Measurements from ENCODE around the gene CD37. TPM values are rescaled to one million over a fixed set of nuclear protein-coding genes. Genes with fewer than 3 reads are reported as not detected.

CD37 gene
- total and polyA plus RNA-seq, 10 of the 15 experiments (the other 5 are each of a cell fraction or from before 2014, with no cell fraction given): 34.1 to 359 (median 108) TPM

GRCh38 chr19:49335071-49335783, at the start of gene CD37 (continued):
- TF ChIP-seq REST (IDR thresholded peaks at IDR 0.05; ENCODE audit: low read depth, low read length) (no peak), POLR2A (IDR thresholded peaks at IDR 0.05; ENCODE audit: low read depth, low read length) (peak; percentile 81), HDAC2 (IDR thresholded peaks at IDR 0.05) (no peak), PBX3 (IDR thresholded peaks at IDR 0.05; ENCODE audit: insufficient replicate concordance, low read depth, low read length) (no peak), IRF4 (IDR thresholded peaks at IDR 0.05; ENCODE audit: low read depth, low read length) (0 out of 2 replicates have a peak, but pooled peaks have one; percentile 13), BMI1 (IDR thresholded peaks at IDR 0.05; ENCODE audit: borderline replicate concordance) (no peak), POLR2AphosphoS2 (IDR thresholded peaks at IDR 0.05; ENCODE audit: low read depth, low read length) (peak; percentile 79), EGR1 (IDR thresholded peaks at IDR 0.05; ENCODE audit: borderline replicate concordance in 1 of 2, low read depth in 2 of 2, low read length in 2 of 2) (peak in 1 of 2 experiments; percentile 21; a peak in 1 of 3 replicates), NBN (IDR thresholded peaks at IDR 0.05) (peak; percentile 91), ZBTB11 (CRISPR knock-in tag; IDR thresholded peaks at IDR 0.05) (no peak), PAX5 (IDR thresholded peaks at IDR 0.05; ENCODE audit: borderline replicate concordance, low read depth, low read length) (no peak; the same call in 1 of the 2 replicates), HDGF (IDR thresholded peaks at IDR 0.05) (peak; percentile 72; the same call in 1 of the 2 replicates), SKIL (IDR thresholded peaks at IDR 0.05; ENCODE audit: low read depth, poor library complexity, severe bottlenecking) (peak; percentile 58), MEF2A (IDR thresholded peaks at IDR 0.05; ENCODE audit: insufficient read depth, low read depth, low read length) (no peak)

Measured in GM12878 (cell line).